ENCODE measurements around the gene PLXDC1. TPM values are rescaled to one million over a fixed set of nuclear protein-coding genes. Genes with fewer than 3 reads are reported as not detected.

PLXDC1 gene
- total RNA-seq, 1 experiment from 2014 or later = 2.0 TPM

DNA sequence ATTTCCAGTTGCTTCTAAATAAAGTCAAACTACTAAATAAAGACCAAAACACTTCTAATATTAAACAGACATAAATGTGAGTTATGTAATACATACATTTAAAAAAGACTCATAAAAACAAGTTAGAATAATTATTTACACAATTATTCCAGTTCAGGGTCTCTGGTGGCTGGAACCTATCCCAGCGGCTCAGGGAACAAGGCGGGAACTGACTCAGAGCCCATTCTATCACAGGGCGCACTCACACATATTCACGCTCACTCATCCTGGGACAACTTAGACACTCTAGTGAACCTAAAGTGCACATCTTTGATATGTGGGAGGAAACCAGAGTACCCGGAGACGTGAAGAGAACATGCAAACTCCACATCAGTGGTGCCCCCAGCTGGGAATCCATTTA is 25.0 kb downstream of the PLXDC1 start:
- Histone ChIP-seq H2AFZ (ENCODE audit: low read length) (no peak overlapping the region), H4K20me1 (ENCODE audit: control insufficient read depth, insufficient read depth, insufficient read length) (no peaks in the 10 kb centered on the region), H3K9me3 (ENCODE audit: control insufficient read depth, low read depth, low read length) (no peaks in the 10 kb centered on the region), H2BK15ac (ENCODE audit: low read depth, low read length) (no peak overlapping the region), H3K14ac (ENCODE audit: insufficient read depth, low read length) (no peak overlapping the region), H2BK20ac (ENCODE audit: low read depth, low read length, poor library complexity, severe bottlenecking) (no peak overlapping the region), H2AK5ac (ENCODE audit: insufficient read length, low read length) (no peak overlapping the region), H2BK12ac (ENCODE audit: insufficient read length, low read depth, low read length) (no peak overlapping the region), H3K79me1 (ENCODE audit: insufficient read depth, low read depth, low read length, poor library complexity, severe bottlenecking) (no peaks in the 10 kb centered on the region), H2BK120ac (ENCODE audit: low read depth, low read length, poor library complexity, severe bottlenecking) (no peak overlapping the region), H3K18ac (ENCODE audit: insufficient read length, low read depth, low read length) (no peak overlapping the region), H3T11ph (ENCODE audit: low read length) (no peak overlapping the region), H2BK5ac (ENCODE audit: insufficient read length, low read length) (no peak overlapping the region), H3K4me2 (ENCODE audit: insufficient read depth, insufficient read length, low read length) (no peak overlapping the region), H3K4me1 (ENCODE audit: insufficient read depth, low read length) (no peaks in the 10 kb centered on the region; the same call in 1 of the 2 replicates), H3K27me3 (ENCODE audit: insufficient read depth, low read length) (no peaks in the 10 kb centered on the region), H4K8ac (replicated peaks; ENCODE audit: insufficient read length, low read depth, low read length) (no peak overlapping the region), H4K91ac (ENCODE audit: insufficient read length, low read depth, low read length) (no peak overlapping the region), H4K5ac (ENCODE audit: insufficient read length, low read depth, low read length) (no peak overlapping the region), H3K23ac (ENCODE audit: insufficient read length, low read depth, low read length) (no peak overlapping the region), H3K9ac (ENCODE audit: extremely low read depth, insufficient read length, low read length) (no peak overlapping the region), H3K27ac (ENCODE audit: insufficient read length, low read depth, low read length) (no peak overlapping the region), H3K79me2 (ENCODE audit: insufficient read depth, low read length) (no peaks in the 10 kb centered on the region), H3K56ac (ENCODE audit: insufficient read length, low read depth, low read length) (no peak overlapping the region), H3K23me2 (ENCODE audit: insufficient read length, low read depth, low read length, poor library complexity, severe bottlenecking) (no peaks in the 10 kb centered on the region), H3K4ac (ENCODE audit: low read depth, low read length) (no peak overlapping the region)
- no peak overlapping the region for H3K27ac Mint-ChIP-seq
- no peak for DNase-seq
- no peak overlapping the region for H3K4me3 Mint-ChIP-seq
- no CpG with 5 or more reads among the region's 6 CpGs for WGBS (ENCODE audit: extremely low coverage, insufficient read length, low lambda C conversion rate)
- H3K9me3 Mint-ChIP-seq = no peaks in the 10 kb centered on the region
- H3K4me1 Mint-ChIP-seq = peaks cover 5 to 7% of the 10 kb centered on the region in 2 experiments; a peak in 2 of 4 replicates
- H3K27me3 Mint-ChIP-seq (ENCODE audit: low read depth) = peaks cover 2% of the 10 kb centered on the region
- H3K36me3 Mint-ChIP-seq (ENCODE audit: insufficient read depth in 1 of 3, low read depth in 3 of 3) = no peaks in the 10 kb centered on the region
- TF ChIP-seq, protein P1, sequence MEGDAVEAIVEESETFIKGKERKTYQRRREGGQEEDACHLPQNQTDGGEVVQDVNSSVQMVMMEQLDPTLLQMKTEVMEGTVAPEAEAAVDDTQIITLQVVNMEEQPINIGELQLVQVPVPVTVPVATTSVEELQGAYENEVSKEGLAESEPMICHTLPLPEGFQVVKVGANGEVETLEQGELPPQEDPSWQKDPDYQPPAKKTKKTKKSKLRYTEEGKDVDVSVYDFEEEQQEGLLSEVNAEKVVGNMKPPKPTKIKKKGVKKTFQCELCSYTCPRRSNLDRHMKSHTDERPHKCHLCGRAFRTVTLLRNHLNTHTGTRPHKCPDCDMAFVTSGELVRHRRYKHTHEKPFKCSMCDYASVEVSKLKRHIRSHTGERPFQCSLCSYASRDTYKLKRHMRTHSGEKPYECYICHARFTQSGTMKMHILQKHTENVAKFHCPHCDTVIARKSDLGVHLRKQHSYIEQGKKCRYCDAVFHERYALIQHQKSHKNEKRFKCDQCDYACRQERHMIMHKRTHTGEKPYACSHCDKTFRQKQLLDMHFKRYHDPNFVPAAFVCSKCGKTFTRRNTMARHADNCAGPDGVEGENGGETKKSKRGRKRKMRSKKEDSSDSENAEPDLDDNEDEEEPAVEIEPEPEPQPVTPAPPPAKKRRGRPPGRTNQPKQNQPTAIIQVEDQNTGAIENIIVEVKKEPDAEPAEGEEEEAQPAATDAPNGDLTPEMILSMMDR (conservative IDR thresholded peaks at IDR 0.05) = no peak
